Neural progenitor cell (in vitro differentiated cells): ENCODE data around the gene RUSC1. TPM values are rescaled to one million over a fixed set of nuclear protein-coding genes. Genes with fewer than 3 reads are reported as not detected.
A peak's percentile ranks its signal among the peaks of the same experiment; 100 is the strongest.

Experiments
- DNase-seq: peaks from one replicate; pipeline ENCODE4 v3.0.0-alpha.2; 2016; ENCODE audit warnings: low spot score
- H2AFZ ChIP-seq: fragments of 200-600 bp; sonication (generic); replicated peaks from 2 replicates; pipeline ENCODE4 v1.6.1; 2016; ENCODE audit warnings: antibody characterized with exemption
- H3F3A ChIP-seq: fragments of 200-600 bp; sonication (generic); 2 replicates; pipeline ENCODE4 v1.6.1; 2016; ENCODE audit warnings: antibody characterized with exemption, low read depth
- H3K27ac ChIP-seq: fragments of 200-600 bp; sonication (generic); 2 replicates; pipeline ENCODE4 v1.5.1; 2016; ENCODE audit warnings: mild to moderate bottlenecking
- H3K27me3 ChIP-seq: fragments of 200-600 bp; sonication (generic); 2 replicates; pipeline ENCODE4 v1.6.1; 2016; ENCODE audit warnings: mild to moderate bottlenecking, moderate library complexity
- H3K36me3 ChIP-seq: fragments of 200-600 bp; sonication (generic); 2 replicates; pipeline ENCODE4 v1.5.1; 2016
- H3K4me1 ChIP-seq: fragments of 200-600 bp; sonication (generic); 2 replicates; pipeline ENCODE4 v1.6.1; 2016; ENCODE audit warnings: mixed run types
- H3K4me2 ChIP-seq: fragments of 200-600 bp; sonication (generic); 2 replicates; pipeline ENCODE4 v1.6.1; 2016
- H3K4me3 ChIP-seq: fragments of 200-600 bp; sonication (generic); 2 replicates; pipeline ENCODE4 v1.5.1; 2016
- H3K79me2 ChIP-seq: fragments of 200-600 bp; sonication (generic); 2 replicates; pipeline ENCODE4 v1.6.1; 2016; ENCODE audit warnings: low read depth
- H3K9ac ChIP-seq: fragments of 200-600 bp; sonication (generic); 2 replicates; pipeline ENCODE4 v1.6.1; 2016
- H3K9me3 ChIP-seq: fragments of 200-600 bp; sonication (generic); 2 replicates; pipeline ENCODE4 v1.5.1; 2016; ENCODE audit warnings: low read depth
- H4K20me1 ChIP-seq: fragments of 200-600 bp; sonication (generic); 2 replicates; pipeline ENCODE4 v1.6.1; 2016; ENCODE audit warnings: low read depth
- H3K27ac Mint-ChIP-seq: 3 replicates; pipeline ENCODE4 v1.8.0; 2021; ENCODE audit warnings: mixed read lengths
- H3K27me3 Mint-ChIP-seq: 2 replicates; pipeline ENCODE4 v1.8.0; 2022; ENCODE audit warnings: low read depth, mild to moderate bottlenecking, inconsistent platforms, moderate library complexity, mixed read lengths; ENCODE audit not compliant: insufficient read depth
- H3K36me3 Mint-ChIP-seq: 3 replicates; pipeline ENCODE4 v1.8.0; 2021; ENCODE audit warnings: mixed read lengths
- H3K4me1 Mint-ChIP-seq: 3 replicates; pipeline ENCODE4 v1.8.0; 2021; ENCODE audit warnings: mixed read lengths
- H3K4me3 Mint-ChIP-seq: 3 replicates; pipeline ENCODE4 v1.8.0; 2021; ENCODE audit warnings: mild to moderate bottlenecking, moderate library complexity, mixed read lengths
- H3K9me3 Mint-ChIP-seq: 3 replicates; pipeline ENCODE4 v1.8.0; 2020; ENCODE audit warnings: mixed read lengths
- EZH2 ChIP-seq: fragments of 200-600 bp; sonication (generic); IDR thresholded peaks from 2 replicates; pipeline ENCODE4 v1.6.1; 2017; ENCODE audit warnings: antibody characterized with exemption, mild to moderate bottlenecking, moderate library complexity
- EZH2phosphoT487 ChIP-seq: fragments of 200-600 bp; sonication (generic); IDR thresholded peaks from 2 replicates; pipeline ENCODE4 v1.6.1; 2017; ENCODE audit warnings: antibody characterized with exemption
- total RNA-seq: library from RNA; depleted of rRNA; stranded (reverse); fragments of >200 nt; gene quantifications from 2 replicates; pipeline ENCODE4 v1.2.3, GENCODE V29; 2015; ENCODE audit warnings: low replicate concordance
- TF ChIP-seq, protein P1 (sequence below): fragments of 200-600 bp; sonication (generic); IDR thresholded peaks from 2 replicates; pipeline ENCODE4 v1.5.1; 2017; ENCODE audit warnings: antibody characterized with exemption, mild to moderate bottlenecking

RUSC1 gene
- total RNA-seq, 1 donor from 2014 or later = 17.0 TPM

DNA sequence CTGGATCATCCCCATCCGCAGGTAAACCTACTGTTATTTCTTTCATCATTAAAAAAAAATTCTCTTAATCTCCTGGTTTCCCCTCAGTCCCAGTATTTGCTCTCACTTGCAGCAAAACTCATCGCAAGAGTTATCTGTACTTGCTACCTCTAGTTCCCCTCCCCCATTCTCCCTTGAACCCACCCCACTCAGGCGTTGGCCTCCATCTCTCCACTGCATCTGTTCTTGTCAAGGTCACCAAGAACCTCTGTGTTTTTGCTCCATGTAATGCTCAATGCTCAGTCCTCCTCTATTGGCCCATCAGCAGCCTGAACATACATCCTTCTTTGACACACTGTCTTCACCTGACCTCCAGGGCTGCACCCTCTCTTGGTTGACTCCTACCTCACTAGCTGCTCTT lies 24.0 kb upstream of the RUSC1 start:
- Mint-ChIP-seq H3K4me1 (peaks cover 6% of the 10 kb centered on the region), H3K27ac (peak overlapping the region; percentile 1), H3K27me3 (peaks cover 21% of the 10 kb centered on the region), H3K4me3 (no peak overlapping the region), H3K36me3 (no peaks in the 10 kb centered on the region), H3K9me3 (peaks cover 5% of the 10 kb centered on the region)
- H3K4me1 ChIP-seq = no peaks in the 10 kb centered on the region
- peaks cover 3% of the 10 kb centered on the region for H3F3A ChIP-seq
- H3K36me3 ChIP-seq = no peaks in the 10 kb centered on the region
- no peaks in the 10 kb centered on the region for H4K20me1 ChIP-seq
- TF ChIP-seq, protein P1, sequence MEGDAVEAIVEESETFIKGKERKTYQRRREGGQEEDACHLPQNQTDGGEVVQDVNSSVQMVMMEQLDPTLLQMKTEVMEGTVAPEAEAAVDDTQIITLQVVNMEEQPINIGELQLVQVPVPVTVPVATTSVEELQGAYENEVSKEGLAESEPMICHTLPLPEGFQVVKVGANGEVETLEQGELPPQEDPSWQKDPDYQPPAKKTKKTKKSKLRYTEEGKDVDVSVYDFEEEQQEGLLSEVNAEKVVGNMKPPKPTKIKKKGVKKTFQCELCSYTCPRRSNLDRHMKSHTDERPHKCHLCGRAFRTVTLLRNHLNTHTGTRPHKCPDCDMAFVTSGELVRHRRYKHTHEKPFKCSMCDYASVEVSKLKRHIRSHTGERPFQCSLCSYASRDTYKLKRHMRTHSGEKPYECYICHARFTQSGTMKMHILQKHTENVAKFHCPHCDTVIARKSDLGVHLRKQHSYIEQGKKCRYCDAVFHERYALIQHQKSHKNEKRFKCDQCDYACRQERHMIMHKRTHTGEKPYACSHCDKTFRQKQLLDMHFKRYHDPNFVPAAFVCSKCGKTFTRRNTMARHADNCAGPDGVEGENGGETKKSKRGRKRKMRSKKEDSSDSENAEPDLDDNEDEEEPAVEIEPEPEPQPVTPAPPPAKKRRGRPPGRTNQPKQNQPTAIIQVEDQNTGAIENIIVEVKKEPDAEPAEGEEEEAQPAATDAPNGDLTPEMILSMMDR = no peak
- TF ChIP-seq EZH2phosphoT487 (no peak), EZH2 (no peak)
- H3K27me3 ChIP-seq = peaks cover 51% of the 10 kb centered on the region
- no peak overlapping the region for H3K4me3 ChIP-seq
- H2AFZ ChIP-seq = no peak overlapping the region
- H3K9ac ChIP-seq = no peak overlapping the region
- no peak overlapping the region for H3K4me2 ChIP-seq
- H3K27ac ChIP-seq = no peak overlapping the region
- DNase-seq = no peak
- H3K79me2 ChIP-seq = no peaks in the 10 kb centered on the region
- no peaks in the 10 kb centered on the region for H3K9me3 ChIP-seq

DNA sequence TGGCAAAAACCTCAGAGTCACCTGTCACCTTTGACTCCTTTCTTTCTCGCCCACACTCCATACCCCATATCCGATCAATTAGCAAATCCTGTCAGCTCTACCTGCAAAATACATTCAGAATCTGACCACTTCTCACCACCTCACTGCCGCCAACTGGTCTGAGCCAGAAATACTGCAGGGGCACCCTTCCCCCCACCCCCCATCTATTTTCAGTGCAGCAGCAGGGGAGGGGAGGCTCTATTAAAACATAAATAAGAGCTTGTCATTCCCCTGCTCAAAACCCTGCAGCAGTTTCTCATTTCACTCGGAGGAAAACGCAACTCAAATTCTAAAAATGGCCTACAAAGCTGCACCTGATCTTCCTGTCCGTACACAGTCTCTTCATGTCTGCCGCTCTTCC lies 23.3 kb upstream of the RUSC1 start:
- Histone ChIP-seq H3K36me3 (no peaks in the 10 kb centered on the region), H4K20me1 (no peaks in the 10 kb centered on the region), H3K4me2 (no peak overlapping the region), H3K9ac (no peak overlapping the region), H2AFZ (no peak overlapping the region), H3K79me2 (no peaks in the 10 kb centered on the region), H3K4me1 (no peaks in the 10 kb centered on the region), H3K27me3 (peaks cover 51% of the 10 kb centered on the region), H3K27ac (no peak overlapping the region), H3K4me3 (no peak overlapping the region), H3K9me3 (no peaks in the 10 kb centered on the region), H3F3A (peaks cover 3% of the 10 kb centered on the region)
- no peak for DNase-seq
- H3K27ac Mint-ChIP-seq = no peak overlapping the region
- H3K27me3 Mint-ChIP-seq = peaks cover 20% of the 10 kb centered on the region
- H3K4me1 Mint-ChIP-seq = peaks cover 6% of the 10 kb centered on the region
- H3K36me3 Mint-ChIP-seq = no peaks in the 10 kb centered on the region
- H3K9me3 Mint-ChIP-seq = peaks cover 5% of the 10 kb centered on the region
- TF ChIP-seq EZH2 = no peak
- TF ChIP-seq, protein P1 = no peak
- TF ChIP-seq EZH2phosphoT487 = no peak
- no peak overlapping the region for H3K4me3 Mint-ChIP-seq

DNA sequence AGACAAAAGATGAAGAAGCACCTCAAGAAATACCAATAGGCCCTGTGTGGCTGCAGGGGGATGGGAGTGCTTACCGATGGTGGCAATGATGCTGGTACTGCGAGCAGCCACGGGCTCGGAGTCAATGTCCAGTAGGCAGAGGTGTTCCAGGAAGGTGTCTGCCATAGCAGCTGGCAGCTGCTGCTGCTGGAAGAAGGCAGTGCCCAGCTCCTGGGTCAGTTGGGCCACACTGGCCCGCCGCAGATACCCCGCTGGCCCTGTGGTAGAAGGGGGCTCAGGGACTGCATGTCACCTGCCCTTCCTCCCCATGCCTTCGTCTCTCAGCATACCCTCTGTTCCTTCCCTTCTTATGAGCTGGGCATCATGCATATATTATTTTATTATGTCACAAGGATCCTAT lies 20.7 kb upstream of the RUSC1 start:
- no peak overlapping the region for H2AFZ ChIP-seq
- Mint-ChIP-seq H3K9me3 (peaks cover 3% of the 10 kb centered on the region), H3K27ac (peak overlapping the region; percentile 7), H3K4me3 (no peak overlapping the region), H3K4me1 (peaks cover 6% of the 10 kb centered on the region), H3K27me3 (peaks cover 18% of the 10 kb centered on the region), H3K36me3 (no peaks in the 10 kb centered on the region)
- no peak overlapping the region for H3K27ac ChIP-seq
- no peaks in the 10 kb centered on the region for H3K9me3 ChIP-seq
- DNase-seq = no peak
- H3K4me1 ChIP-seq = no peaks in the 10 kb centered on the region
- TF ChIP-seq, protein P1 = no peak
- TF ChIP-seq EZH2phosphoT487 (no peak), EZH2 (no peak)
- H3K4me2 ChIP-seq = no peak overlapping the region
- no peaks in the 10 kb centered on the region for H3K36me3 ChIP-seq
- H3K27me3 ChIP-seq = peaks cover 27% of the 10 kb centered on the region
- H4K20me1 ChIP-seq = no peaks in the 10 kb centered on the region
- peaks cover 3% of the 10 kb centered on the region for H3F3A ChIP-seq
- H3K9ac ChIP-seq = no peak overlapping the region
- H3K79me2 ChIP-seq = no peaks in the 10 kb centered on the region
- no peak overlapping the region for H3K4me3 ChIP-seq
